WI38 (cell line): ENCODE measurements around the gene LRRC4B.
"Not testable (repeated sequence)": the region's sequence is repeated elsewhere in the genome, so short reads cannot be mapped to it uniquely, and the experiment has no call there.

Source experiments
- H3K4me3 ChIP-seq: 2 replicates; pipeline ENCODE4 v1.5.1; 2011; ENCODE audit warnings: low read depth, mild to moderate bottlenecking, control low read depth, low read length
- TF ChIP-seq, protein P1 (sequence below): IDR thresholded peaks from 2 replicates; pipeline ENCODE4 v1.5.1; 2012; ENCODE audit warnings: low read depth, mild to moderate bottlenecking, control low read depth, low read length

LRRC4B gene

DNA sequence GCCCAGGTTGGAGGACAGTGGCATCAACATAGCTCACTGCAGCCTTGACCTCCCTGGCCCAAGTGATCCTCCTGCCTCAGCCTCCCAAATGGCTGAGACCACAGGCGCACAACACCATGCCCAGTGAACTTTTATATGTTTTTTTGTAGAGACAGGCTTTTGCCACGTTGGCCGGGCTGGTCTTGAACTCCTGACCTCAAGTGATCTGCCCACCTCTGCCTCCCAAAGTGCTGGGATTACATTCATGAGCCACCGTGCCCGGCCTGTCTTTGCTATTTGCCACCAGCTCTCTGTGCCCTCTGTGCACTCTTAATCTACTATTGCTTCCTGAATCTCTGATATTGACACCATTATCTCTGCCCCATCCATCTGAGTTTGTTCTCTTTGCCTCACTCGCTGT lies 34.3 kb upstream of the LRRC4B start:
- H3K4me3 ChIP-seq, result no peak overlapping the region
- TF ChIP-seq, protein P1, sequence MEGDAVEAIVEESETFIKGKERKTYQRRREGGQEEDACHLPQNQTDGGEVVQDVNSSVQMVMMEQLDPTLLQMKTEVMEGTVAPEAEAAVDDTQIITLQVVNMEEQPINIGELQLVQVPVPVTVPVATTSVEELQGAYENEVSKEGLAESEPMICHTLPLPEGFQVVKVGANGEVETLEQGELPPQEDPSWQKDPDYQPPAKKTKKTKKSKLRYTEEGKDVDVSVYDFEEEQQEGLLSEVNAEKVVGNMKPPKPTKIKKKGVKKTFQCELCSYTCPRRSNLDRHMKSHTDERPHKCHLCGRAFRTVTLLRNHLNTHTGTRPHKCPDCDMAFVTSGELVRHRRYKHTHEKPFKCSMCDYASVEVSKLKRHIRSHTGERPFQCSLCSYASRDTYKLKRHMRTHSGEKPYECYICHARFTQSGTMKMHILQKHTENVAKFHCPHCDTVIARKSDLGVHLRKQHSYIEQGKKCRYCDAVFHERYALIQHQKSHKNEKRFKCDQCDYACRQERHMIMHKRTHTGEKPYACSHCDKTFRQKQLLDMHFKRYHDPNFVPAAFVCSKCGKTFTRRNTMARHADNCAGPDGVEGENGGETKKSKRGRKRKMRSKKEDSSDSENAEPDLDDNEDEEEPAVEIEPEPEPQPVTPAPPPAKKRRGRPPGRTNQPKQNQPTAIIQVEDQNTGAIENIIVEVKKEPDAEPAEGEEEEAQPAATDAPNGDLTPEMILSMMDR, result no peak

DNA sequence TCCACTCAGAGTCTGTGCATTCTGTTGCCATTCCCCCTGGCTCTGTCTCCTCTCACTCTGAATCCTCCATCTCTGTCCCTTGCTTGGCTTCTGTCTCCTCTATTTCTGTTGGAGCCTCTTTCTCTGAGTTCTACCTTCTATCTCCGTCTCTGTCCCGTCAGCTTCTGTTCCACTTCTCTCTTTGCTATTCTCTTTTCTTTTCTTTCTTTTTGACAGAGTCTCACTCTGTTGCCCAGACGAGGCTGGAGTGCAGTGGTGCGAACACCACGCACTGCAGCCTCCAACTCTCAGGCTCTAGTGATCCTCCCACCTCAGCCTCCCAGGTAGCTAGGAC lies 33.8 kb upstream of the LRRC4B start:
- no peak overlapping the region for H3K4me3 ChIP-seq
- TF ChIP-seq, protein P1, result no peak

DNA sequence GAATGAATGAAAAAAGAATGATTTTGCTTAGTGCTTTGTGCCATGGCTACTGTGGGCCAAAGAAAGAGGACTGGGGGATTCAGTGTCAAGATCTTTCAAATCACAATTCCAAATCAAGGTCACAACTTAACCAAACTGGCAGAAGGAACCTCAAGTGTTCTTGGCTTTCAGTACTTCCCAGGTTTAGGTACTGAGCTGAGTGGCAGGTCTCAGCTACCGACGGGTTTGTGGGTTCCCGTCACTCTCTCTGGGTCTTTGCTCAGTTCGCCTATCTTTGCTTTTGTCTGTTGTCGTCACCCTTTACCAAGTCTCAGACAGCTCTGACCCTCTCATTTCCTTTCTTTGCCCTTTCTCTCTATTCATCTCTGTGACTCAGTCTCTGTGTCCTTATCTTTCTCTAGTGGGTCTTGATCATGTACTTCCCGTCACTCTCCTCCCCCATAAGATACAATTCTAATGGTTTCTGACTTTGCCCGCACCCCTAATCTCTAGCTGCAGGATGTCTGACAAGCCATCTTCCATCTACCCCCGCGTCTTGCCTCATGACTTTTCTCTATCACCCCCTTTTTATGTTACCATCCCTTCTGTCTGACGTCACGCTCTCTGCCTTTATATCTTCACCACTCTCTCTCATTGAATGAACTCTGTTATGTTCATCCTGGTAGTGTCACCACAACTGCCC lies 33.3 kb upstream of the LRRC4B start:
- TF ChIP-seq, protein P1, result no peak
- no peak overlapping the region for H3K4me3 ChIP-seq

DNA sequence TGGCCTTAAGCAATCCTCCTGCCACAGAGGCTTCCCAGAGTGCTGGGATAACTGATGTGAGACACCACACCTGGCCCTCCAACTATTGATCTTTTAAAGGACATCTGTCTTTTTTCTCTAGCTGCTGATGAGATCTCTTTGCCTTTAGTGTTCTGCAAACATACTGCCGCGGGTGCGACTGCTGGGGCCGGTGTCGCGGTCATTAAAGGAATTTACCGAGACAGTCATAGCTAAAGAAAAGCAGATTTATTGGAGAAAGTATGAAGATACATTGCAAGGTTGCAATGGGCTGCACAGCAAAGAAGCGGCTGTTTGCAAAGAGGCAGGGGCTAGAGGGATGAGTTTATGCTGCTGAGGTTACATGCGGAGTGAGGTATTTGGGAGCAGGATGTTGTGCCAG lies 31.2 kb upstream of the LRRC4B start:
- TF ChIP-seq, protein P1, result no peak
- H3K4me3 ChIP-seq, result no peak overlapping the region

DNA sequence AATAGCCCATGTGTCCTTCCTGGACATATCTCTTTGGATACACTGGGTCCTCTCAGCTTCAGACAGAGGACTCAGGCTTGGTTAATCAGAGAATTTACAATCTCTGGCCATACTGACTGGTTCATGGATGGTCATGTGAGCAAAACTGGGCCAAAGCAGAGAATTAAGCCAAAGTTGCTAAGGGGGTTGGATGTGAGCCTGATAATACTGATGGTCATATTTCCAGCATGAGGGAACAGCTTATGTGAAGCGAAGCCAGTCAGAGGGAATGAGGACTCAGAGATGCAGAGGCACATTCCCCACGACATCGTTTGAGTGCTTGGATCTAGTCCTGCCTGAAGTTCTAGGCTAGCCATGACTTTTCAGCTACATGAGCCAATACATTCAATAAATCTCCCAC lies 22.0 kb upstream of the LRRC4B start:
- TF ChIP-seq, protein P1, result no peak
- no peak overlapping the region for H3K4me3 ChIP-seq

DNA sequence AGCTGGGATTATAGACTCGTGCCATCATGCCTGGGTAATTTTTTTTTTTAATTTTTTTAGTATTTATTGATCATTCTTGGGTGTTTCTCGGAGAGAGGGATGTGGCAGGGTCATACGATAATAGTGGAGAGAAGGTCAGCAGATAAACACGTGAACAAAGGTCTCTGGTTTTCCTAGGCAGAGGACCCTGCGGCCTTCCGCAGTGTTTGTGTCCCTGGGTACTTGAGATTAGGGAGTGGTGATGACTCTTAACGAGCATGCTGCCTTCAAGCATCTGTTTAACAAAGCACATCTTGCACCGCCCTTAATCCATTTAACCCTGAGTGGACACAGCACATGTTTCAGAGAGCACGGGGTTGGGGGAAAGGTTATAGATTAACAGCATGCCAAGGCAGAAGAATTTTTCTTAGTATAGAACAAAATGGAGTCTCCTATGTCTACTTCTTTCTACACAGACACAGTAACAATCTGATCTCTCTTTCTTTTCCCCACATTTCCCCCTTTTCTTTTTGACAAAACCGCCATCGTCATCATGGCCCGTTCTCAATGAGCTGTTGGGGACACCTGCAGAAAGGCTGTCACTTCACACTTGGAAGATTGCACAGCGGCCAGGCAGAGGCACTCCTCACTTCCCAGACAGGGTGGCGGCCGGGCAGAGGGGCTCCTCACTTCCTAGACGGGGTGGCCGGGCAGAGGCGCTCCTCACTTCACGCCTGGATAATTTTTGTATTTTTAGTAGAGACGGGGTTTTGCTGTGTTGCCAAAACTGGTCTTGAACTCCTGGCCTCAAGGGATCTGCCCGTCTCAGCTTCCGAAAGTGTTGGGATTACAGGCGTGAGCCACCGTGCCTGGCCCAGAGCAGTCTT lies 13.8 kb upstream of the LRRC4B start:
- not testable (repeated sequence) for H3K4me3 ChIP-seq

DNA sequence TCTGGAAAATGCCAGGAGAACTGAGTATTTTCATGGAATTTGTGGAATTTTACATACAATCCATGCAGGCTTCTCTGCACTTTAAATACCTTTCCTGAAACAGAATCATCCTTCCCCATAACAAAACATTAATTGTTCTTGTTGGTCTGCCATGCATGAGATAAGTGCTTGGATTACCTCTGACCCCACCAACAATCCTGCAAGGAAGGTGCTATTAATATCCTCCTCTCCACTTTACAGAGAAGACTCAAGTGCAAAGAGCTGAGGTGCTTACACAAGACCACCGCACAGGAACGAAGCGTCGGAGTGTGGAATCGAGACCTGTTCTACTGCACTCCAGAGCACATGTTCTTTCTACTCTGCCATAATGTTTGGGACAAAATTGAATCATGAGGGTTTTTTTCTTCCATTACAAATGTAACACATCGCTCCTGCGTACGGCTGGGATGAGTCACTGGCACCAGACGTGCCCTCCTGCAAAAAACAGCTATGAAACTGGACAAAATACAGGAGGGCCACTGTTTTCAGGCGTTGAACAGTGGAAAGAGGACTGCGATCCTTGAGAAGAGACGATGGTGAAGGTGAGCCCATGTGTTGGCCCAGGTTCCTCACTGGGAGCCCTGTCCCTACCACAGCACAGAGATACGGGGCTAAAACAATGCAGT lies 12.9 kb upstream of the LRRC4B start:
- TF ChIP-seq, protein P1, result no peak
- H3K4me3 ChIP-seq, result no peak overlapping the region
